IPS-15b (cell line): ENCODE results near the gene MINDY2.

Experiments used
- H3K27me3 ChIP-seq: one replicate; pipeline ENCODE4 v1.6.1; 2013; ENCODE audit warnings: low read length; ENCODE audit not compliant: control insufficient read depth, insufficient read depth
- H3K36me3 ChIP-seq: one replicate; pipeline ENCODE4 v1.6.1; 2013; ENCODE audit warnings: low read length; ENCODE audit not compliant: control insufficient read depth, insufficient read depth
- H3K4me1 ChIP-seq: one replicate; pipeline ENCODE4 v1.6.1; 2013; ENCODE audit warnings: mild to moderate bottlenecking, low read length; ENCODE audit not compliant: control insufficient read depth, insufficient read depth
- H3K4me3 ChIP-seq: one replicate; pipeline ENCODE4 v1.5.1; 2013; ENCODE audit warnings: low read depth, low read length
- H3K9ac ChIP-seq: one replicate; pipeline ENCODE4 v1.6.1; 2013; ENCODE audit warnings: low read depth, mild to moderate bottlenecking, low read length
- H3K9me3 ChIP-seq: one replicate; pipeline ENCODE4 v1.6.1; 2013; ENCODE audit warnings: mild to moderate bottlenecking, low read length; ENCODE audit not compliant: control insufficient read depth, insufficient read depth

Gene MINDY2

DNA sequence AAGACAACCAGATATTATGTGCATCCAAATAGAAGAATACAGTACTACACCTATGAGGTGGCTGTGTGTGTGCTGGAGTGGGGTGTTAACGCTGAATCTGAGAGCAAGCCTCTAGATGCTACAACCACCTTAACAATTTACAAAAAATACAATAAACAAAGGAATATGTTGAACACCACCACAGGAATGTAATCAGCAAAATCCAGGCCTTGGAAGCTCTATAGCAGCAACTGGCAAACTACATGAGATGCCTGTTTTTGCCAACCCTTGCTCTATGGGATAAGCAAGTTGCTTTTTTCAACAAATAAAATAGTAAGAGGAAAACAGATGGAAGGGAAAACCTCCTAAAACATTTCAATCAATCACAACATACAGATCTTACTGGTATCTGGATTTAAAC is 138.5 kb downstream of the MINDY2 start:
- Histone ChIP-seq H3K27me3 (no peaks in the 10 kb centered on the region), H3K4me3 (no peak overlapping the region), H3K36me3 (peaks cover 7% of the 10 kb centered on the region), H3K4me1 (peaks cover 2% of the 10 kb centered on the region), H3K9ac (no peak overlapping the region), H3K9me3 (no peaks in the 10 kb centered on the region)

DNA sequence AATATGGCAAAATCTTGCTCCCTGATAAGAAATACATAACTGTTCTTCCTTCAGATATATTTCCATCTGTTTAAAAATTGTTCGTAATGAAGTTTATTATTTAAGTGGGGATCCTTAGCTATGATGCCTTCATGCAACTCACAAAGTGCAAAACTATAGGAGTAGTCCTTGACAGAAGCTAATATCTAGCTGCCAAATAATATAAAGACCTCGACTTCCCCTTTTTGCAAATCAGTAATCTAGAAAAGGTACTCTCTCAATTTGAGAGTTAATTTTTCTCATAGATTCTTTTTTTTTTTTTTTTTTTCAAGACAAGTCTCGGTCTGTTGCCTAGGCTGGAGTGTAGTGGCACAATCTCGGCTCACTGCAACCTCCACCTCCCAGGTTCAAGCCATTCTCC is 139.4 kb downstream of the MINDY2 start:
- Histone ChIP-seq H3K27me3 (no peaks in the 10 kb centered on the region), H3K9me3 (no peaks in the 10 kb centered on the region), H3K36me3 (peaks cover 10% of the 10 kb centered on the region), H3K4me1 (peaks cover 2% of the 10 kb centered on the region), H3K9ac (no peak overlapping the region), H3K4me3 (no peak overlapping the region)
